HL-60 (cell line): Measurements from ENCODE around the gene DYNLT4.

ENCODE experiments used
- CTCF ChIP-seq: IDR thresholded peaks from one replicate; pipeline ENCODE4 v1.5.1; 2011; ENCODE audit warnings: low read length, control low read depth, inconsistent platforms; ENCODE audit not compliant: insufficient read depth
- GABPA ChIP-seq: IDR thresholded peaks from 2 replicates; pipeline ENCODE4 v1.6.1; 2012; ENCODE audit warnings: low read depth
- POLR2AphosphoS5 ChIP-seq: IDR thresholded peaks from 2 replicates; pipeline ENCODE4 v1.6.1; 2012; ENCODE audit warnings: low read depth
- SPI1 ChIP-seq: IDR thresholded peaks from 2 replicates; pipeline ENCODE4 v1.6.1; 2012; ENCODE audit warnings: low read depth, mild to moderate bottlenecking, borderline replicate concordance
- TF ChIP-seq, protein P1 (sequence below): IDR thresholded peaks from 2 replicates; pipeline ENCODE4 v1.6.1; 2012; ENCODE audit warnings: low read depth; ENCODE audit not compliant: insufficient replicate concordance

DNA sequence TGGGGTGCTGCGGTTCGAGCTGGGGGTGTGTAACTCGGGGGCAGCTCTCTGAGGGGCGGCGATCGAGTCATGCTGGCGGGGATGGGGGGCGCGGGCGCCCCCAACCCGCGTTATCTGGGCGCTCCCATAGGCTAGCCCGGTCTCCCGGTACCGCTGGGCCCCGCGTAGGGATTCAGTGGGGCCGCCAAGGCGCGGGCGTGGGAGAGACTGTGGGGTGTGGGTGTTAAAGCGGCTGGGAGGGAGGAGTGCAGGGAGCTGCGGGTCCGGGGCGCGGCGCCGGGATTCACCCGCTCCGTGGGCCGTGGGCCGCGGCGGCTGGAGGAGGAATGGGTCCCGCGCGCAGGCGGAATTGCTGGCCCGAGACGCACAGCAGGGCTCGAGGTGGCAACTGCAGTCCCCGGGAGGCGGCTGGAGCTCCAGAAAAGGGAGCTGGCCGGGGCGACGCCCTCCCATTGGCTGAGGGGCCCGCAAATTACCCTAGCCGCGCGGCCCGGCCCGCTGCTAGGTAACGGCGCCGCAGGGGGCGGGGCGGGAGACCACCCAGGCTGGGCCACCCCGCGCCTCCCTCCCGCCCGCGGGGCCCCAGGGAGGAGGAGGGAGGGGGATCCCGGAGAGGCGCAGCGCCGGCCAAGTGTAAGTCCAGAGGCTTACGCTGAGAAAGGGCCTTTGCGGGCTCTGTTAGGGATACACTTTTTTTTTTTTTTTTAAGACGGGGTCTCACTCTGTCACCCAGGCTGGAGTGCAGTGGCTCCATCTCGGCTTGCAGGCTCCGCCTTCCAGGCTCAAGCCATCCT lies 35.9 kb upstream of the DYNLT4 start, which contains the start of gene PTCH2:
- TF ChIP-seq CTCF (no peak), POLR2AphosphoS5 (no peak), GABPA (no peak), SPI1 (no peak)
- TF ChIP-seq, protein P1, sequence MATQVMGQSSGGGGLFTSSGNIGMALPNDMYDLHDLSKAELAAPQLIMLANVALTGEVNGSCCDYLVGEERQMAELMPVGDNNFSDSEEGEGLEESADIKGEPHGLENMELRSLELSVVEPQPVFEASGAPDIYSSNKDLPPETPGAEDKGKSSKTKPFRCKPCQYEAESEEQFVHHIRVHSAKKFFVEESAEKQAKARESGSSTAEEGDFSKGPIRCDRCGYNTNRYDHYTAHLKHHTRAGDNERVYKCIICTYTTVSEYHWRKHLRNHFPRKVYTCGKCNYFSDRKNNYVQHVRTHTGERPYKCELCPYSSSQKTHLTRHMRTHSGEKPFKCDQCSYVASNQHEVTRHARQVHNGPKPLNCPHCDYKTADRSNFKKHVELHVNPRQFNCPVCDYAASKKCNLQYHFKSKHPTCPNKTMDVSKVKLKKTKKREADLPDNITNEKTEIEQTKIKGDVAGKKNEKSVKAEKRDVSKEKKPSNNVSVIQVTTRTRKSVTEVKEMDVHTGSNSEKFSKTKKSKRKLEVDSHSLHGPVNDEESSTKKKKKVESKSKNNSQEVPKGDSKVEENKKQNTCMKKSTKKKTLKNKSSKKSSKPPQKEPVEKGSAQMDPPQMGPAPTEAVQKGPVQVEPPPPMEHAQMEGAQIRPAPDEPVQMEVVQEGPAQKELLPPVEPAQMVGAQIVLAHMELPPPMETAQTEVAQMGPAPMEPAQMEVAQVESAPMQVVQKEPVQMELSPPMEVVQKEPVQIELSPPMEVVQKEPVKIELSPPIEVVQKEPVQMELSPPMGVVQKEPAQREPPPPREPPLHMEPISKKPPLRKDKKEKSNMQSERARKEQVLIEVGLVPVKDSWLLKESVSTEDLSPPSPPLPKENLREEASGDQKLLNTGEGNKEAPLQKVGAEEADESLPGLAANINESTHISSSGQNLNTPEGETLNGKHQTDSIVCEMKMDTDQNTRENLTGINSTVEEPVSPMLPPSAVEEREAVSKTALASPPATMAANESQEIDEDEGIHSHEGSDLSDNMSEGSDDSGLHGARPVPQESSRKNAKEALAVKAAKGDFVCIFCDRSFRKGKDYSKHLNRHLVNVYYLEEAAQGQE: no peak
